Fibroblast of peridontal ligament (primary cell): Measurements from ENCODE around the gene ZNF189.
A peak's percentile ranks its signal among the peaks of the same experiment; 100 is the strongest.

ENCODE experiments used
- DNase-seq: peaks from one replicate; pipeline ENCODE4 v3.0.0-alpha.2; 2010; ENCODE audit errors: extremely low read depth

The ZNF189 gene

DNA sequence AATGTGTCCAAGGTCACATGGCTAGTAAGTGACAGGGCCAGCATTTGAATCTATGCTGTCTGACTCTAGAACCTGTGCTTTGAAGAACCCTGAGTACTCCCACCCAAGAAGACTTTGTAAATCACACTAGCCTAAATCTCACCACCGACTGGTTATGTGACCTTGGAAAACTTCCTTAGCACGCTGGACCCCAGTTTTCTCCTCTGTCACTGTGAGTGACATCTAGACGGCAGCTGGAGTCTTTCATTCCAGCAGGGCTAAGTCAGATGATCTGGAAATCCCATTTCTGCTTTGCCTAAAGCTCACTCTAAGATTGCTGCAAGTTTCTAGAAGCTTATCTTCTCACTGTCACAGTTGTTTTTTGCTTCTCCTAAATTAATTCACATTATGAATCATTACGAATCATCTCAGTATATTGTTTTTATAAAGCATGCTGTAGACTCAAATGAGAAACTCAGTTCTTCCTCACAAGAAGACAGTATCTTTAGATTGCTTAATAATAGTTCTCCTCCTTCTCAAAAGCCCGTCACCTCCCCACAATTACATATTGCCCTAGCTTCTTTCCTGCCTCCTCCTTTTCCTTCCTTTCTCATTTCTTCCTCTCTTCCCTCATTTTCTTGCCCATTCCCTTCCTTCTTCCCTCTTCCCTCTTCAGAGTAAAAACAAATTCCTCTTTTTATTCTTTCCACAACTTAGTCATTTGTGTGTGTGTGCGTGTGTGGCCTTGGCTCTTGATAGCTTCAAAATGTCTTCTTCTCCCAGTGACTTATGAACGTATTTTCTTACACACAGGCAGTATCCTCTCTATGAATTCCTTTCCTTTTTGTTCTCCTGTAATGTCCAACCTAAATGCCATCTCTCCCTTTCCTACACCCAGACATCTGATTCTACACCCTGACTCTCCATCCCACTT, 20.1 kb downstream of the ZNF189 start:
- peak; percentile 17 for DNase-seq

DNA sequence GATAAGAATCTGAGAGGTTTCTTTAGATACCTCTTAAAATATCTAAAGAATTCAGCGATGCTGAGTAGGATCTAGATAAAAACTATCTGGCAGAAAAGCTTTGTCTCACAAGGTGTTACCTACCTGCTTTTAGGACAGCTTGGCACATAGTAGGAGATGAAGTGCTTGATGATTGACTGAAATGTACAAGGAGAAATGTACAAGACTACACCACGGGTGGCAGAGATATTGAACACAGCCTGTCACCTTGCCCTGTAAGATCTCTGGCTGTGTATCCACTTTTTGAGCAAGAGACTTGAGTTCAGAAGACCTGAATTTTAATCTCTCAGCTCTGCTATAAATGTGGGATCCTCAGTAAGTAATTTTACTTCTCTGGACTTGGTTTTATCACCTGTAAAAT, 21.2 kb downstream of the ZNF189 start:
- DNase-seq, result no peak

DNA sequence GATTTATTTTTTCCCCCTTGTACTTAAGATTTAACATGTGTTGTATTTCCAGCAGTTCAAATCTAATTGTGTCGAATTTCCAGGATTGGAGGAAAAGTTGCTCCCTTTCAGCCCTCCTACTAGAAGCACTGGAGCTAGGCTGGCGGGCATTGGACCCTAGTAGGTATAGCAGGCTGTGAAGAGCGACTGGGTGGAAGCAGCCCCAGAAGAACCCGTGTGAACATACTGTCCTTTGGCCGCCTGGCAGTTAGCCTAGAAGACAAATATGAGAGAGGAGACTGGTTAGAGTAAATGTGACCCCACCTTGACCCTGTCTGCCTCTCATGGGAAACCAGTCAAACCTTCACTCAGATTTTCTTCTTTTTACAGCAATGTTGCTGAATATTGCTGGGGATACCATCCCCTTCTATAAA, 23.0 kb downstream of the ZNF189 start:
- DNase-seq, result no peak

DNA sequence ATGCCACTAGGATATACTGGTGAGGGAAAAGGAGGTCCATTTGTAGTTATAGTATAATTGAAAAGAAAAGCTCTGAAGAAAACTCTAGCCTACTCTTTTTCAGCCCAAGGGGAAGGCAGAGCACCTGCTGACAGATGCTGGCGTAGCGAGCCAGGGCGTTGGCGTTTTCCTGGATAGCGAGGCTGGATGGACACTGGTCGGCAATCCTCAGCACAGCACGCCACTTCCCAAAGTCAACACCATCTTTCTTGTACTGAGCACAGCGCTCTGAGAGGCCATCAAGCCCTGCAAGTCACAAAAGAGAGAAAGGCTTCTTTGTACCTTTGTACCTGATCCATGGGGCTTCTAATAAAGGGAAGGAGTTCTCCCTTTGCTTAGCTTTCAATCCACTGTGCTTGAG, 28.7 kb downstream of the ZNF189 start:
- no peak for DNase-seq

DNA sequence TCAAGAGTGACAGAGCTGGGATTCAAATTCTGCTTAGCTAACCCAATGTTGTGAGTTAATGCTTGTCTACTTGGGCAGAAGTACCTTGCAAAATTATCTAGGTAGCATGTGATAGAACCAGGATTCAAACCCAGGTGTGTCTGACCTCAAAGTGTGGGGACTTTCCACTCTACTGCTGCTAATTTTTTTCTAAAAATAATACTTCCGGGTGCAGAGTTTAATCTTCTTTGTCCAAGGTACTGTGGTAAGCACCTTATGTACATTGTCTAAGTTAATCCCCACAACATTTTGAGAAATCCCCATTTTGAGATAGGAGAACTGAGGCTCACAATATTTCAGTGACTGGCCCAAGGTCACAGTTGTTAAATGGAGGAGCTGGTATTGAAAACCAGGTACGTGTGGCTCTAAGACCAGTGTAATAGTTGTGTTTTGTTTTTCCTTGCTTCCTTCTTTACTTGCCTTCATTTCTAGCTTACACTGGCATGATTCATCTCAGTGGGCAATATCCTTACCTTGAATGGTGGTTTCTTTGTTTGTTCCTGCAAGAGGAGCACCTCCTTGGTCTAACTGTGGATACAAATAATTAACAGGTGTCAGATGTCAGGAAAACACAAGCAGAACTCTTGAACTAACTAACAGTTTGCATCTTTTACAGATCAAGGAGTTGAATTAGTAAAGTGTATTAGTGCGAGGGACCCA, 29.5 kb downstream of the ZNF189 start:
- DNase-seq, result no peak

DNA sequence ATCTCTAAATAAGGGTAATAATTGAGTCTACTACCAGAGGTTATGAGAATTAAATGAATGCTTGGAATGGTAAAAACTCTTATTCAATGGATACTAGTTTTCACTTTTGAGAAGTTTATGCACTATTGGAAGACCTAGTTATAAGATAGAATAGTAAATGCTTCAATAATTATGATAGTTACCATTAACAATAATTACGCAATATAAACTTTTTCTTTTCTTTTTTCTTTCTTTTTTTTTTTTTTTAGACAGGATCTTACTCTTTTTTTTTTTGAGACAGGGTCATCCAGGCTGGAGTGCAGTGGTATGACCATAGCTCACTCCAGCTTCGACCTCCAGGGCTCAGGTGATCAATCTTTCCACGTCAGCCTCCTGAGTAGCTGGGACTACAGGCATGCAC, 30.3 kb downstream of the ZNF189 start:
- no peak for DNase-seq

DNA sequence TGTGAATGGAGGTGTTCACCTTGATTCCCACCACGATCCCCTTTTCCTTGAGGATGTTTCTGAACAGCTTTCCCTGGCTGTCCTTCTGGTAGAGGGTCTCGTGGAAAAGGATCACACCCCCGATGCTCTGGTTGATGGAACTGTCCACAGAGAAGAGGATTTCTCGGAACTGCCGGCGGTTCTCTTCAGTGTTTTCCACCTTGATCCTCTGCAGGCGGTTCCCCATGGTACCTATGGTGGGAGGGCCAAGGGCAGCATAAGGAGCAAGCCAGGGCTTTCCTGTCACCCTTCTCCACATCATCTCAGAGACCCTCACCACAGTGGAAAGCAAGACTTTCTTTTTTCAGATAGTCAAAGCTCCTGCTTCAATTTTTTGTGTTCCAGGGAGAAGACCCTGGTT, 31.1 kb downstream of the ZNF189 start:
- DNase-seq, result no peak

DNA sequence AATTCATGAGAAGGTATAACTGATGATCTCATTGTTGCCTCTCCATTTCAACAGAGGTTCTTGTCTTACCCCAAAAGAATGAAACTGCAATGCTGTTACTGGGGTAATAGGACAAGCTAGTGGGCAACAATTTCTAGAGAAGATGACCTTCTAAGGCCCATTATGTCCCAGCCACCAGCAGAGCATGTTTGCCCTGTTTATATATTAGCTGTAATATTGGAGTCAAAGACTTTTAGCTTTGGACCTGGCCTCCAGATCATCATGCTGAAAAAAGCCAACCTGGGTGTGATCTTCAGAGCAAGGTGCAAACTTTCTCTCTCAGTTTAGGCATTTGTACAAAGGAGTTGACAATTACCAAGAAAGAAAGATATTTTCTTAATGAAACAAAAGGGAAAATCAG, 33.5 kb downstream of the ZNF189 start:
- no peak for DNase-seq

DNA sequence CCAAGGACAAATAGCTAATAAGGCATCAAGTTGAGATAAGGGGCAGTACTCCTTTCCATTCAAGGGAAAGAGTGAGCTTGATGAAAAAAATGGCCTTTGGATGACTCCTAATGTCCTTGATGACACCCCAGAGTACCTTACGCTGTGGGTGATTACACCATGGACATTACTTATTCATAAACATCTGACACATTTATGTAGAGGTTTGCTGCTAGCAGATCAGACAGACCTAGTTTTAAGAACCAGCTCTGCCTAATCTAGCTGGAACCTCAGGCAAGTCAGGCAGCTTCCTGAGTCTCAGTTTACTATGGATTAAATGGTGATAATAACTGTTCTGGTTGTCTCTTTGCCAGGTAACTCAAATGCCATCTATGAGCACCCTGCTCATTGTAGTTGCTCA, 34.1 kb downstream of the ZNF189 start:
- DNase-seq, result no peak

DNA sequence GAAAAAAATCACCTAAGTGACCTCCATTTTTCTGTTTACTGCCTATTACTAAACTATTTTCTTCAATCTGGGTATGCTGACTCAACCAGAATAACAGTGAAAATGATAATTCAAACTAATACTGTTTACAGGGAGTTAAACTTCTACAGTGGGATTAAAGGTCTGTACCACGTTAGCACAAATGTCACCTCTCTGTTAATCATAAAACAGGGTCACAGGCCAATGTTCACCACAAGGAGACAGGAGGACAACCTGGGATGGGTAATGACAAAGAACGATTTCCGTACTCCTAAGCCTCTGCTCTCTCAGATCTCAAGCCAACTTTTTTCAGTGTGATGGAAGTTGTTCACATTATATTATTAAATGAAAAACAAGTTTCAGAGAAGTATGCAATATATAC, 34.6 kb downstream of the ZNF189 start:
- no peak for DNase-seq

DNA sequence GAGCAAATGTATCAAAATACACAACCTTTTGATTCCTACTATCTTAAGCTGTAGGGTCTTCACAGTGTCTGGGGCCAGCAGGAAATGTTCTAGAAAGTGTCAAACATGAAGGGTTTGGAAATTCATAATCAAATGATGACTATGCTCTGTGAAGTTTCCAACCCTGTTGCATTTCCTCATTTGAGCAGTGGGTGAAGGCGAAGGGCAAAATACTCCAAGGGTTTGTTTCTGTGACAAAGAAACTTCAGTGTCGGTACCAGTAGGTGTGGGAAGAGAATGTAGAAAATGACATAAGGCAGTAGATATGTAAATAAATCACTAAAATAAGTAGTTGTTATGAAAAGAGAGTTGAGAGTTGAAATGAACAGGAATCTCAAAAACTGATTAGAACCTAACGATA, 36.3 kb downstream of the ZNF189 start:
- no peak for DNase-seq

DNA sequence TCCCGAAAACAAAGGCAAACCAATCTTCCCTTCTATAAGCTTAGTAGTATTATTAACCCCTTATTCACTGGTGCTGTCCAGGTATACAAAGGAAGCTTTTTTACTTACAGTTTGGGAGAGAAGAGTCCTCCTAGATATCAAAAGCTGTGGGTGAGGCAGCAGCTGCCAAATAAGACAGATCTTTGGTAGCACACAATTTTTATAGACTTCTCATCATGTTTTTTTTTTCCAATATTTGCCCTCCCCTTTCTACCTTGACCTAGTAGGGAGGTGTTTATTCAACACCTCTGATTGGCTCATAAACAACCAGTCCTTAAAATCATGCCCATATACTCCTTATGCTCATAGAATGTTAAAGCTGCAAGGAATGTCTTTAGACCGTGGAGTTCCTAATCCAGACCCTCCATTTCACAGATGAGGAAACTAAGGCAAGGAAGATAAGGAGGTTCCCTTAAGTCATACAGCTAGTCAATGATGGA, 37.0 kb downstream of the ZNF189 start, which contains the start of gene ALDOB:
Gene ALDOB (minus strand): TSS at position 174 of the 479 bp plus-strand sequence. CDS start 4,887 bp downstream, outside the sequence.
- no peak for DNase-seq

DNA sequence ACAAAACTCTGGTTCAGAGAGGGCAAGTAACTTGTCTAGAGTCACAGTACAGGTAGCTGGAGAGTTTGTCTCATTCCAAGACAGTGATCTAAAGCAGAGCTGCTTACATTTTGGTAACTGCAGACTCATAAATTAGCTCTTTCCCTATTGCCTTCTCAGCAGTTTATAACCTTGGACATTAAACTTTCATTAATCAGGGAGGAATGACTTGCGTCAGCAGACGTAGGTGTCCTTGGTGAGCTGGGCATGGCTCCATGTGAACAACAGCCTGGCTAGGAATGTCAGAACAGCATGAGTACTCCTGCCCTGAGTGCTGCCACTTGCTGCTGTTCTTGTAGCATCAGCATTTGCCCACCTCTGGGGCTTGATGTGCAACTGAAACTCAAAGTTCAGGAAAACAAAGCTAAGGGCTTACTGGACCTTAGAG, 39.2 kb downstream of the ZNF189 start:
- no peak for DNase-seq

DNA sequence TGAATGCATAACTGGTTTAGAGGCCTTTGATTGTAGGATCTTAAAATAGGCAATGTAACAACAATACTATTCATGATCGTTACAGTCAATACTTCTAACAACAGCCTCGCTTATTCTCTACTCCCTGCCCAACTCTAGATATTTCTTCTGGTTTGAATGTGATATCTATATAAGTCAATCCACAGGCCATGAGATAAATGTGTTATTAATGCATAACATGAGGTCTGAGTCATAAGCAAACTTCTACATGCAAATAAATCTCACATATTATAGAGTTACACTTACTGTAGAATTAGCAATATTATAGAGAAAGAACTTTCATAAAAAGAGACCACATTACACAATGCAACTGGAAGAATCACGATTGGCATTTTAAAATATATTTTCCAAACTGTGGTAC, 39.9 kb downstream of the ZNF189 start:
- no peak for DNase-seq

DNA sequence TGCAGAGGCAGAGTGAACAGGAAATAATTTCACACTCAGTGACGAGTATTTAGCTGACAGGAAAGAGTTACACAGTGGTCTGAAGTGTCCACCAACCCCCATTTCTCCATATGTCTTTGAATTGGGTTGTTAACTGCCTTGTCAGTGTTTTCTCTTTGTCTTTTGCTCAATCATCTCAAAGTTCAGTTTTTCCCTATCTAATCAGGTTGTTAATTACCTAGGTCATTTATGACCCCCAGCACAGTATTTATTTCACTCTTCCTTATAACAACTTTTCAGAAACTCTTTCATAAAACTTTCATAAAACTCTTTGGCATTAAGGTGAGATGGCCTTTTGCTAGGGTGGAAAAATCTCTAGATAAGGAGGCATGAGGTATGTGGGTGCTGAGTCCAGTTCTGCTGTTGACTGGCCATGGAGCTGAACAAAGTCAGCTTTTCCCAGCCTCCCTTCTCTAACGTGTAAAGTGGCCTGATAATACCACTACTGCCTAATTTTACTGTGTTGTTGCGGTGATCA, 42.1 kb downstream of the ZNF189 start:
- no peak for DNase-seq

DNA sequence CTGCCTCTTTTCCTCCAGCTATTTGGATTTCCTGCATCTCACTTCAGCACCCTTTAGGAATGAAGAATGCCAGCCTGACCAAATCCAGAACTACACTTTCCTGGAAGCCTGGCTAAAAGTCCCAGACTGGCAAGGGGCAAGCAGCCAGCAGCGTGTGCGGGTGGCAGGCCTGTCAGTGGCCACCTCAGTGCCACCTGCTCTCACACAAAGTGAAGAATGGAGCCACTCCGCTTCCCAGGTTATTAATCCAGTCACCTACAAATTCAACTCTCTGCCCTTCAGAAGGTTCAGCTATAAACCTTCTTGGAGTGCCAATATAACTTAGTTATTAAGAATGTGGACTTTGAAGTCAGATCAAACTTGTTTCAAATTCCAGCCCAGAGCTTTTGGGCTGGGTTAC, 43.7 kb downstream of the ZNF189 start:
- DNase-seq, result no peak

DNA sequence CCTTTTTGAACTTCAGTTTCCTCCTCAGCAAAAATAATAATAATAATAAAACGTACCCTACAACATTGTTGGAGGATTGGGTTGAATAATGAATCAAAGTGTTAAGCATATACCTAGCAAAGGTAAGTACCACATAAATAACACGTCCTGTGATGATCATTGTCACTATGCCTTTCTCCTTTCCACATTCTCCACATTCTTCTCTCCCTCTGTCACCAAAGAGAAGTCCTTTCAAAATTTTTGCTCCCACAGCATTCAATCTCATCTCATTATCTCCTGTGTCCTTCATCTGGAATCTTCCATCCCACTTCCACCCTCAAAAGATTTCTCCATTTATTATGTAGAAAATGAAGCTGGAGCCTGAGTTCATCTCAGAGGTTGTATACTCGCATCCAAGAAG, 44.1 kb downstream of the ZNF189 start:
- DNase-seq, result no peak

DNA sequence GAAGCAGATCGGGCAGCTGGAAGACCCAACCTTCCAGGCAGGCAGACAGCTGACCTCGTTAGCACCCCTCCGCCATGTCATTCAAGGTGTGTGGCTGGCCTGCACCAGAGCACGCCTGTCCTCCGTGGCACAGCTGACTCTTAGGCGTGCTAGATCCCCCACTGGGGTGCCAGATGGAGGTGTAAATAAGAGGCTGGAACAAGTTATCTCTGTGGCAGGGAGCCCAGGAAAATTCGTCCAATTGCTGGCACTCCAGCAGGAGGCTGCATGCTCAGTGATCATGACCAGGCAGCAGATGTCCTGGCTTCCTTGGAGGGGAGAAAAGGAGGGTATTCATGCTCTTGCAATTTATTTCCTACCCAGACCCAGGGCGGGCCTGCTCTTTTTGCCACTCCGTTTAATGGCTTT, 44.7 kb downstream of the ZNF189 start:
- DNase-seq, result no peak

DNA sequence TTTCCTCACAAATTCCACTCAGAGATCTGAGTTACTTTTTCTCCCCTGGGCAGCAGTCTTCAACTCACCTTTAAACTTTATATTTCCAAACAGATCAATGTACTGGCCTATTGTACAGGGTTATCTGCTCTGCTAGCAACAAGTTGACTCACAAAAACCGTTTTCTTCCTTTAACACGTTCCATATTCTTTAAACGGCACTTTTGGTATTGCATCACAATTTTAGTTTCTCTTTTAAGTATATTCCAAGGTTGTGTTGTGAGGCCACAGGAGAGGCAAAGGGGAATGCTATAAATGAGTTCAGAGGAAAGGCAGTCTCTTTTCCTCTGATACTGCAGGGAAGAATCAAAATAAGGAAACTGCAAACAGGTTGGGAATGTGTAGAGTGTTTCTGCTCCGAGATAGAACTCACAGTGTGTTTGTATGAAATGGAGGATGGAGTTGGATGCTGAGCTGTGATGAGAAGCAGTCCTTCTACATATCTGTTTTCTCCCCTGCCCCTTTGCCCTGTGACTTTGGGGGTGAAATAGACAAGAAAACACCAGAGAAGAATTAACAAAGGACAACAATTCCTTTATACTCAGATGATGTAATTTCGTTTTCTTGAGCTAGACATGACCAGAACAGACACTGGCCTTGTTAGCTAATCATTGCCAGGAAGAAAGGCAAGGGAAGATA, 46.8 kb downstream of the ZNF189 start:
- DNase-seq, result peak; percentile 28

DNA sequence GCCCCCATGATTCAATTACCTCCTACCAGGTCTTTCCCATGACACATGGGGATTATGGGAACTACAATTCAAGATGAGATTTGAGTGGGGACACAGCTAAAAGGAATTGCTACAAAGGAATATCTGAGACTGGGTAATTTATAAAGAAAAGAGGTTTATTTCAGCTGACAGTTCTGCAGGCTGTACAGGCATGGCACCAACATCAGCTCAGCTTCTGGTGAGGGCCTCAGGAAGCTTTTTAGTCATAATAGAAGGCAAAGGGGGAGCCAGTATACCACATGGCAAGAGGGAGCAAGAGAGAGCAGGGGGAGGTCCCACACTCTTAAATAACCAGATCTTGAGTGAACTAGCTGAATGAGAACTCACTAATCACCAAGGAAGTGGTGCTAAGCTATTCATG, 48.1 kb downstream of the ZNF189 start:
- no peak for DNase-seq

DNA sequence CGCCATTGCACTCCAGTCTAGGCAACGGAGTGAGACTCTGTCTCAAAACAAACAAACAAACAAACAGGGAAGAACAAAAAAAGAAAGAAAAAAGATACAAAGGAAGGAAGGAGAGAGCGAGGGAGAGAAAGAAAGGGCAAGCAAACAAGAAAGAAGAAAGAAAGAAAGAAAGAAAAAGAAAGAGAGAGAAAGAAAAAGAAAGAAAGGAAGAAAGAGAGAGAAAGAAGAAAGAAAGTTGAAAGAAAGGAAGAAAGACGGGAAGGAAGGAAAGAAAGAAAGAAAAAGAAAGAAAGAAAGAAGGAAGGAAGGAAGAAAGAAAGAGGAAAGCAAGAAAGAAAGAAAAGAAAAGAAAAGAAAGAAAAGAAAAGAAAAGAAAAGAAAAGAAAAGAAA, 50.0 kb downstream of the ZNF189 start:
- DNase-seq, result no peak

DNA sequence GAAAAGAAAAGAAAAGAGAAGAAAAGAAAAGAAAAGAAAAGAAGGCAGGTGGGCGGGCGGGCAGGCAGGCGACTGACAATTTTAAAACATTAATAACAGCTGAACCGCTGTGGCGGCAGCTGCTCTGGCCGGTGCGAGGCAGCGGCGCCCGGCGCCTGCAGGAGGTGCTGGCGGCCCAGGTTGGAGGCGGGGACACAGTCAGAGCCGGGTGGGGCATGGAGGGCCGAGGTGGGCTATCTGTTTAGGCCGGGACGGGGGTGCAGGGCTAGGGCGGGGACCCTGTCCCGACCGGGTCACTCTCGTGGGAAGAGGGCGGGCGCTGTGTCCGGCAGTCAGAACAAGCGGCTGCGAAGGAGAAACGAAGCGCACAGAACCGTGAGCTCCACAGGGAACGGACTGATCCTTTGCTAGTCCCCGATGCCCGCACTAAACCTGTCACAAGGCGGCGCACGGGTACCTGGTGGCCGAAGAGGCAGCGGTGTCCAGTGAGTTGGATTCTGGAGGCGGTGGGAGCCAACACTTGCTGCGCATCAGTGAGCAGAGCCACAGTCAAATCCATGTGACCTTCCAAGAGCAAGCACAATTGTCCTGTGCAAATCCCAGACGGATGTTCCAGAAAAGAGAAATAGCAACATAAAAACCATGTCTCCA, 50.5 kb downstream of the ZNF189 start:
- peak; percentile 26 for DNase-seq
